A549 (cell line): ENCODE results near the gene NUDT1. TPM values are rescaled to one million over a fixed set of nuclear protein-coding genes. Genes with fewer than 3 reads are reported as not detected.
A peak's percentile ranks its signal among the peaks of the same experiment; 100 is the strongest.

Experiments
- ATAC-seq, 2 experiments: fragments of 200-7000 bp in 1 of 2; fragments of >200 bp in 1 of 2; cut with Nextera tagmentation in 1 of 2; cut with Tn5 transposase in 1 of 2; 3 replicates each; pipeline versions ENCODE4 v1.8.0 to v1.9.1; 2018 to 2020; ENCODE audit warnings: mild to moderate bottlenecking in 1 of 2, moderate library complexity in 1 of 2
- CTCF ChIA-PET: fragments of 300-600 bp; sonication (Branson Sonifier 250); formaldehyde crosslinking; extraction: SDS; loops from one replicate; lab custom pipeline; 2021; ENCODE audit warnings: antibody characterized with exemption, inconsistent platforms; lab: Yijun Ruan, JAX
- POLR2A ChIA-PET: fragments of 350-600 bp; formaldehyde crosslinking; extraction: SDS; loops from one replicate; lab custom pipeline; 2021; ENCODE audit warnings: antibody characterized with exemption, inconsistent platforms; lab: Yijun Ruan, JAX
- DNase-seq, 2 experiments: peaks; one replicate each; pipeline versions ENCODE4 v3.0.0 to v3.0.0-alpha.2; 2011 to 2016; ENCODE audit warnings: low read depth in 1 of 2, low spot score in 1 of 2
- FAIRE-seq: peaks from 2 replicates; lab custom pipeline; 2011; peaks lifted over from hg19 to GRCh38; lab: Jason Lieb, UNC
- H3K27ac ChIP-seq, 2 experiments: fragments of >200 bp; sonication (Bioruptor Twin); formaldehyde crosslinking; 3 replicates each; pipeline ENCODE4 v1.5.1; 2016 to 2017
- H3K4me1 ChIP-seq: fragments of >200 bp; sonication (Bioruptor Twin); formaldehyde crosslinking; 3 replicates; pipeline ENCODE4 v1.6.1; 2016
- H3K4me2 ChIP-seq: fragments of >200 bp; sonication (Bioruptor Twin); formaldehyde crosslinking; 3 replicates; pipeline ENCODE4 v1.6.1; 2016
- H3K4me3 ChIP-seq: fragments of >200 bp; sonication (Bioruptor Twin); formaldehyde crosslinking; 3 replicates; pipeline ENCODE4 v1.5.1; 2016
- H3K9me3 ChIP-seq: fragments of >200 bp; sonication (Bioruptor Twin); formaldehyde crosslinking; 3 replicates; pipeline ENCODE4 v1.6.1; 2016
- CHD4 ChIP-seq: fragments of 200-600 bp; sonication (generic); IDR thresholded peaks from 2 replicates; pipeline ENCODE4 v1.6.1; 2016; ENCODE audit warnings: antibody characterized with exemption, mild to moderate bottlenecking, borderline replicate concordance
- EHF ChIP-seq: fragments of 250-450 bp; sonication (Bioruptor Pico); IDR thresholded peaks from 2 replicates; pipeline ENCODE4 v1.5.0; 2020; ENCODE audit warnings: mild to moderate bottlenecking
- EHMT2 ChIP-seq: fragments of 200-600 bp; sonication (generic); IDR thresholded peaks from 2 replicates; pipeline ENCODE4 v1.6.1; 2016; ENCODE audit warnings: antibody characterized with exemption, low read depth, mild to moderate bottlenecking, moderate library complexity
- EP300 ChIP-seq, 2 experiments: fragments of >200 bp; sonication (Bioruptor Twin); formaldehyde crosslinking; IDR thresholded peaks; 2 replicates in 1 of 2; 3 replicates in 1 of 2; pipeline ENCODE4 v1.6.1; 2016 to 2017
- FOSL2 ChIP-seq, 2 experiments: fragments of 450-650 bp in 1 of 2; fragments of >200 bp in 1 of 2; sonication (Bioruptor Twin) in 1 of 2; formaldehyde crosslinking; IDR thresholded peaks; 2 replicates each; pipeline versions ENCODE4 v1.5.0 to v1.6.1; 2016 to 2020; ENCODE audit warnings: mild to moderate bottlenecking in 1 of 2, moderate library complexity in 1 of 2
- FOXS1 ChIP-seq: fragments of 250-450 bp; sonication (Bioruptor Pico); IDR thresholded peaks from 2 replicates; pipeline ENCODE4 v1.5.0; 2020; ENCODE audit warnings: mild to moderate bottlenecking, moderate library complexity
- HDAC2 ChIP-seq: fragments of 200-600 bp; sonication (generic); IDR thresholded peaks from 2 replicates; pipeline ENCODE4 v1.6.1; 2016
- HEYL ChIP-seq: fragments of 250-450 bp; sonication (Bioruptor Pico); IDR thresholded peaks from 2 replicates; pipeline ENCODE4 v1.8.0; 2021; ENCODE audit warnings: mild to moderate bottlenecking, moderate library complexity
- HOXB5 ChIP-seq: fragments of 250-450 bp; sonication (Bioruptor Pico); IDR thresholded peaks from 2 replicates; pipeline ENCODE4 v1.5.0; 2020; ENCODE audit warnings: mild to moderate bottlenecking, moderate library complexity
- KDM1A ChIP-seq: fragments of 200-600 bp; sonication (generic); IDR thresholded peaks from 2 replicates; pipeline ENCODE4 v1.6.1; 2016; ENCODE audit warnings: low read depth, mild to moderate bottlenecking
- KDM5A ChIP-seq: fragments of 200-600 bp; sonication (generic); IDR thresholded peaks from 2 replicates; pipeline ENCODE4 v1.6.1; 2016; ENCODE audit warnings: antibody characterized with exemption, mild to moderate bottlenecking
- MAZ ChIP-seq: fragments of 150-350 bp; IDR thresholded peaks from 2 replicates; pipeline ENCODE4 v1.6.1; 2014; ENCODE audit warnings: antibody characterized with exemption, low read depth, low read length, borderline replicate concordance
- POLR2A ChIP-seq: IDR thresholded peaks from 2 replicates; pipeline ENCODE4 v1.6.1; 2012; ENCODE audit warnings: mild to moderate bottlenecking, low read length
- RARB ChIP-seq: fragments of 250-450 bp; sonication (Bioruptor Pico); IDR thresholded peaks from 2 replicates; pipeline ENCODE4 v1.8.0; 2021; ENCODE audit warnings: mild to moderate bottlenecking, moderate library complexity
- TFCP2L1 ChIP-seq: fragments of 250-450 bp; sonication (Bioruptor Pico); IDR thresholded peaks from 2 replicates; pipeline ENCODE4 v1.5.0; 2021; ENCODE audit warnings: mild to moderate bottlenecking
- TP53 ChIP-seq: fragments of 250-450 bp; sonication (Bioruptor Pico); IDR thresholded peaks from 2 replicates; pipeline ENCODE4 v1.5.0; 2021; ENCODE audit warnings: mild to moderate bottlenecking, moderate library complexity
- ZFP36 ChIP-seq: fragments of 450-650 bp; IDR thresholded peaks from 2 replicates; pipeline ENCODE4 v1.6.1; 2014; ENCODE audit warnings: borderline replicate concordance; ENCODE audit not compliant: partially characterized antibody
- ZNF302 ChIP-seq: fragments of 250-450 bp; sonication (Bioruptor Pico); IDR thresholded peaks from 2 replicates; pipeline ENCODE4 v1.9.0; 2021; ENCODE audit warnings: inconsistent platforms, mild to moderate bottlenecking, moderate library complexity
- WGBS: methylation state at CpG from one replicate; pipeline ENCODE4 v1.1.6; 2017; ENCODE audit errors: missing lambda C conversion rate; 5-methylcytosine and 5-hydroxymethylcytosine counted together
- polyA plus RNA-seq, 4 experiments: library from polyadenylated mRNA; depleted of rRNA in 3 of 4; stranded (reverse); fragments of >200 nt; fragmentation: RNase III in 1 of 4; extraction: RNeasy Plus Mini Kit Qiagen cat#74134 plus additional on column Dnase treatment in 1 of 4; gene quantifications; 2 replicates in 3 of 4; 3 replicates in 1 of 4; pipeline ENCODE4 v1.2.3, GENCODE V29; 2011 to 2017
- TF ChIP-seq, protein P1 (sequence below): fragments of 200-600 bp; sonication (generic); IDR thresholded peaks from 2 replicates; pipeline ENCODE4 v1.6.1; 2016; ENCODE audit warnings: antibody characterized with exemption, mild to moderate bottlenecking, moderate library complexity
- TF ChIP-seq, protein P2 (sequence below): fragments of 450-650 bp; IDR thresholded peaks from 2 replicates; pipeline ENCODE4 v1.6.1; 2014; ENCODE audit warnings: antibody characterized with exemption
- TF ChIP-seq, protein P3 (sequence below): fragments of >200 bp; sonication (Bioruptor Twin); formaldehyde crosslinking; IDR thresholded peaks from 3 replicates; pipeline ENCODE4 v1.6.1; 2016
- TF ChIP-seq, protein P4 (sequence below): IDR thresholded peaks from 2 replicates; pipeline ENCODE4 v1.6.1; 2012; ENCODE audit warnings: low read depth, borderline replicate concordance
- TF ChIP-seq, protein P5 (sequence below): fragments of >200 bp; sonication (Bioruptor Twin); formaldehyde crosslinking; IDR thresholded peaks from 2 replicates; pipeline ENCODE4 v1.6.1; 2016
- TF ChIP-seq, protein P6 (sequence below): fragments of >200 bp; sonication (Bioruptor Twin); formaldehyde crosslinking; IDR thresholded peaks from 3 replicates; pipeline ENCODE4 v1.5.1; 2016

NUDT1 gene
- polyA plus RNA-seq, 2 of the 4 experiments (the other 2 are of a cell fraction) = 38.3 to 92.3 TPM

DNA sequence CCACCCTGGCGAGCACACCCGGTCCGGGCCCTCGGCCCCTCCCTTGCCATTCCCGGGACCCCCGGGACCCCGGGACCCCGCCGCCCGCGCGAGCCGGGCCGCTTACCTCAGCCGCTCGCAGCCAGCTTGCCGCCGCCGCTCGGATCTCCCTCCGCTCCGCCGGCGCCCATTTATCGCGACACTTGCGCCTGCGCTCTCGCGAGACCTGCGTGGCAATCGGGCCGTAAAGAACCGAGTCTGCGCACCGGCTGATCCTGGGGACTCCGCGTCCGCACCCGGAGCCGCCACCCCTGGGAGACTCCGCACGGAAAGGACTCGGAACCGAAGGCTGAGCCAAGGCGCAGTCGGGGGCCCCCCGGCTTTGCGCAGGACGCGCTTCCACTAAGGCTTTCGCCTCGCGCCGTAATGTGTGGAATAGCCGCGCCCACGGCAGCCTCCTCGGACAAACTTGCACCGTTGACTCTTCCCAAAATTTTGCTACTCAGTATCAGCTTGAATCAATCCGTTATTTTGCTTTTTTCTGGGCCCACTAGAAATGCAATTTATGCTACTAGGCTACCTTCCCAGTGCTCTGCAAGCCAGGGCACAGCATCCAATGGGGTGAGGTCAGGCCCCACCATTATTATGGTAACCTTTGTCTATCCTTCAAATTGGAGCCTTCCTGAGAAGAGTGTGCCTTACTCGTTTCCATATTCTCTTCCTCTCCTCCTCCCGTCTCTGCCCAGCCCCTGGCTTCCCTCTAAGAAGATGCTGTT lies 9.1 kb upstream of the NUDT1 start, which contains the start of gene MAD1L1 (continued):
- TF ChIP-seq, protein P1, sequence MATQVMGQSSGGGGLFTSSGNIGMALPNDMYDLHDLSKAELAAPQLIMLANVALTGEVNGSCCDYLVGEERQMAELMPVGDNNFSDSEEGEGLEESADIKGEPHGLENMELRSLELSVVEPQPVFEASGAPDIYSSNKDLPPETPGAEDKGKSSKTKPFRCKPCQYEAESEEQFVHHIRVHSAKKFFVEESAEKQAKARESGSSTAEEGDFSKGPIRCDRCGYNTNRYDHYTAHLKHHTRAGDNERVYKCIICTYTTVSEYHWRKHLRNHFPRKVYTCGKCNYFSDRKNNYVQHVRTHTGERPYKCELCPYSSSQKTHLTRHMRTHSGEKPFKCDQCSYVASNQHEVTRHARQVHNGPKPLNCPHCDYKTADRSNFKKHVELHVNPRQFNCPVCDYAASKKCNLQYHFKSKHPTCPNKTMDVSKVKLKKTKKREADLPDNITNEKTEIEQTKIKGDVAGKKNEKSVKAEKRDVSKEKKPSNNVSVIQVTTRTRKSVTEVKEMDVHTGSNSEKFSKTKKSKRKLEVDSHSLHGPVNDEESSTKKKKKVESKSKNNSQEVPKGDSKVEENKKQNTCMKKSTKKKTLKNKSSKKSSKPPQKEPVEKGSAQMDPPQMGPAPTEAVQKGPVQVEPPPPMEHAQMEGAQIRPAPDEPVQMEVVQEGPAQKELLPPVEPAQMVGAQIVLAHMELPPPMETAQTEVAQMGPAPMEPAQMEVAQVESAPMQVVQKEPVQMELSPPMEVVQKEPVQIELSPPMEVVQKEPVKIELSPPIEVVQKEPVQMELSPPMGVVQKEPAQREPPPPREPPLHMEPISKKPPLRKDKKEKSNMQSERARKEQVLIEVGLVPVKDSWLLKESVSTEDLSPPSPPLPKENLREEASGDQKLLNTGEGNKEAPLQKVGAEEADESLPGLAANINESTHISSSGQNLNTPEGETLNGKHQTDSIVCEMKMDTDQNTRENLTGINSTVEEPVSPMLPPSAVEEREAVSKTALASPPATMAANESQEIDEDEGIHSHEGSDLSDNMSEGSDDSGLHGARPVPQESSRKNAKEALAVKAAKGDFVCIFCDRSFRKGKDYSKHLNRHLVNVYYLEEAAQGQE = peak; percentile 99
- TF ChIP-seq ZFP36 (no peak), EHMT2 (no peak), KDM5A (peak; percentile 56), TP53 (CRISPR knock-in tag) (no peak), KDM1A (peak; percentile 95), CHD4 (no peak), HDAC2 (no peak), RARB (CRISPR knock-in tag) (no peak), EHF (CRISPR knock-in tag) (no peak), HEYL (CRISPR knock-in tag) (no peak), MAZ (no peak), HOXB5 (CRISPR knock-in tag) (no peak), EP300 (IDR thresholded peaks at IDR 0.05) (no peak), POLR2A (peak; percentile 82), FOSL2 (IDR thresholded peaks at IDR 0.05) (no peak), FOSL2 (CRISPR knock-in tag; IDR thresholded peaks at IDR 0.05) (no peak), TFCP2L1 (no peak), ZNF302 (CRISPR knock-in tag) (no peak)
- TF ChIP-seq, protein P2, sequence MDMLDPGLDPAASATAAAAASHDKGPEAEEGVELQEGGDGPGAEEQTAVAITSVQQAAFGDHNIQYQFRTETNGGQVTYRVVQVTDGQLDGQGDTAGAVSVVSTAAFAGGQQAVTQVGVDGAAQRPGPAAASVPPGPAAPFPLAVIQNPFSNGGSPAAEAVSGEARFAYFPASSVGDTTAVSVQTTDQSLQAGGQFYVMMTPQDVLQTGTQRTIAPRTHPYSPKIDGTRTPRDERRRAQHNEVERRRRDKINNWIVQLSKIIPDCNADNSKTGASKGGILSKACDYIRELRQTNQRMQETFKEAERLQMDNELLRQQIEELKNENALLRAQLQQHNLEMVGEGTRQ = no peak
- TF ChIP-seq, protein P3, sequence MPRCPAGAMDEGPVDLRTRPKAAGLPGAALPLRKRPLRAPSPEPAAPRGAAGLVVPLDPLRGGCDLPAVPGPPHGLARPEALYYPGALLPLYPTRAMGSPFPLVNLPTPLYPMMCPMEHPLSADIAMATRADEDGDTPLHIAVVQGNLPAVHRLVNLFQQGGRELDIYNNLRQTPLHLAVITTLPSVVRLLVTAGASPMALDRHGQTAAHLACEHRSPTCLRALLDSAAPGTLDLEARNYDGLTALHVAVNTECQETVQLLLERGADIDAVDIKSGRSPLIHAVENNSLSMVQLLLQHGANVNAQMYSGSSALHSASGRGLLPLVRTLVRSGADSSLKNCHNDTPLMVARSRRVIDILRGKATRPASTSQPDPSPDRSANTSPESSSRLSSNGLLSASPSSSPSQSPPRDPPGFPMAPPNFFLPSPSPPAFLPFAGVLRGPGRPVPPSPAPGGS = 0 out of 3 replicates have a peak, but pooled peaks have one; percentile 54
- TF ChIP-seq, protein P4, sequence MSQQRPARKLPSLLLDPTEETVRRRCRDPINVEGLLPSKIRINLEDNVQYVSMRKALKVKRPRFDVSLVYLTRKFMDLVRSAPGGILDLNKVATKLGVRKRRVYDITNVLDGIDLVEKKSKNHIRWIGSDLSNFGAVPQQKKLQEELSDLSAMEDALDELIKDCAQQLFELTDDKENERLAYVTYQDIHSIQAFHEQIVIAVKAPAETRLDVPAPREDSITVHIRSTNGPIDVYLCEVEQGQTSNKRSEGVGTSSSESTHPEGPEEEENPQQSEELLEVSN = no peak
- TF ChIP-seq, protein P5, sequence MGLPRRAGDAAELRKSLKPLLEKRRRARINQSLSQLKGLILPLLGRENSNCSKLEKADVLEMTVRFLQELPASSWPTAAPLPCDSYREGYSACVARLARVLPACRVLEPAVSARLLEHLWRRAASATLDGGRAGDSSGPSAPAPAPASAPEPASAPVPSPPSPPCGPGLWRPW = no peak

DNA sequence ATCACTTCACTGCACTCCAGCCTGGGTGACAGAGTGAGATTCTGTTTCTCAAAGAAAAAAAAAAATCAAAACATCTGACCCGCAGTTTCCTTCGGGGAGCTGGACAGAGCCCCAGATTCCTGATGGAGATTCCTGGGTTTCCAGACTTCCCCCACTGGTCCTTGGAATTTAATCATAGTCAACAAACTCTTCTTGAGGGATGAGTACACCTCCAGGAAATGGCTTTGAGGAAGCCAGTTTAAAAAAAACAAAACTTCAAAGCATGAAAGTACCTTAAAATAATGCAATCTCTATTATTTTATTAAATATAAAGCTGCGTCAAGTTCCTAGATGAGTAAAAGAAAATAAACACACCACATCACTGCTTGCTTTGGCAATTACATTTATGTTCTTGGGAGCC lies 8.1 kb upstream of the NUDT1 start:
- Histone ChIP-seq H3K4me2 (no peak overlapping the region; the same call in 2 of the 3 replicates), H3K4me3 (no peak overlapping the region), H3K9me3 (no peaks in the 10 kb centered on the region), H3K27ac (no peak overlapping the region), H3K4me1 (peaks cover 17% of the 10 kb centered on the region; the same call in 2 of the 3 replicates)
- ATAC-seq (no peak), DNase-seq (no peak), FAIRE-seq (no peak)
- ChIA-PET CTCF (interaction anchor here (0.7 to 2.9 kb wide), 3 partner anchors 12 to 570 kb away, joined by 3 to 6 read pairs (median 4); no protein-coding TSS in a partner anchor), POLR2A (interaction anchor here (0.7 kb wide), 1 partner anchor 8 kb away, joined by 3 read pairs; the partner anchor contains the start of genes MRM2 and NUDT1)
- 82% methylated on average over 3 of the region's 3 CpGs for WGBS
- TF ChIP-seq, protein P6, sequence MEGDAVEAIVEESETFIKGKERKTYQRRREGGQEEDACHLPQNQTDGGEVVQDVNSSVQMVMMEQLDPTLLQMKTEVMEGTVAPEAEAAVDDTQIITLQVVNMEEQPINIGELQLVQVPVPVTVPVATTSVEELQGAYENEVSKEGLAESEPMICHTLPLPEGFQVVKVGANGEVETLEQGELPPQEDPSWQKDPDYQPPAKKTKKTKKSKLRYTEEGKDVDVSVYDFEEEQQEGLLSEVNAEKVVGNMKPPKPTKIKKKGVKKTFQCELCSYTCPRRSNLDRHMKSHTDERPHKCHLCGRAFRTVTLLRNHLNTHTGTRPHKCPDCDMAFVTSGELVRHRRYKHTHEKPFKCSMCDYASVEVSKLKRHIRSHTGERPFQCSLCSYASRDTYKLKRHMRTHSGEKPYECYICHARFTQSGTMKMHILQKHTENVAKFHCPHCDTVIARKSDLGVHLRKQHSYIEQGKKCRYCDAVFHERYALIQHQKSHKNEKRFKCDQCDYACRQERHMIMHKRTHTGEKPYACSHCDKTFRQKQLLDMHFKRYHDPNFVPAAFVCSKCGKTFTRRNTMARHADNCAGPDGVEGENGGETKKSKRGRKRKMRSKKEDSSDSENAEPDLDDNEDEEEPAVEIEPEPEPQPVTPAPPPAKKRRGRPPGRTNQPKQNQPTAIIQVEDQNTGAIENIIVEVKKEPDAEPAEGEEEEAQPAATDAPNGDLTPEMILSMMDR = no peak
- TF ChIP-seq KDM1A (no peak), HDAC2 (no peak), HOXB5 (CRISPR knock-in tag) (no peak), FOXS1 (no peak)
